HG03108 (cell line): ENCODE results near the gene DPP6.
"Not testable (repeated sequence)": the region's sequence is repeated elsewhere in the genome, so short reads cannot be mapped to it uniquely, and the experiment has no call there.

ENCODE experiments used
- ATAC-seq: cut with Tn5 transposase; IDR thresholded peaks from one replicate; pipeline ENCODE4 v1.9.1; 2021; ENCODE audit warnings: moderate library complexity; ENCODE audit not compliant: unreplicated experiment

Gene DPP6

GRCh38 chr7:154051643-154052529 is at the start of gene DPP6:
DPP6 (plus strand) TSS chr7:154052398.
- ATAC-seq, result not testable (repeated sequence)

DNA sequence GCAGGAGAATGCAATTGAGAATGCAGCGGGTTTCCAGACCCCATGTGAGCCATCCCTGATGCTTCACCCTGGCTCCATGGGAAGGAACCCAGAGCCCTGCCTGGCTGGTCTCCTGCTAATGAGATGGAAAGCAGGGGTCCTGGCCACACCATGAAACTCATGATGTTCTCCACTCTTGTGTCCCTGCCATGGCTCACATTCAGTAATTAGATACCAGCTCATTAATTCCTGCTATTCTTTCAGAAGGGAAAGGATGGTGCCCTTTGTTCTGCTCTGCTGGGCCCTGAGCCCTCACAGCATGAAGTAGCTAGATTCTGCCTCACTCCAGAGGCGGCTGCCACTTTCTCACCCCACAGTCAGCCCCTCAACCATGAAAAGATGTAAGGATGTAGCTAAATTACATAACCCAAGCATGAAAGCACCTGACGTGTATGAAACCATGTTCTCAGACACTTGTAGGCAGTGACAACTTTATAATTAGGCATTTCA is 42.7 kb upstream of the DPP6 start:
- not testable (repeated sequence) for ATAC-seq

DNA sequence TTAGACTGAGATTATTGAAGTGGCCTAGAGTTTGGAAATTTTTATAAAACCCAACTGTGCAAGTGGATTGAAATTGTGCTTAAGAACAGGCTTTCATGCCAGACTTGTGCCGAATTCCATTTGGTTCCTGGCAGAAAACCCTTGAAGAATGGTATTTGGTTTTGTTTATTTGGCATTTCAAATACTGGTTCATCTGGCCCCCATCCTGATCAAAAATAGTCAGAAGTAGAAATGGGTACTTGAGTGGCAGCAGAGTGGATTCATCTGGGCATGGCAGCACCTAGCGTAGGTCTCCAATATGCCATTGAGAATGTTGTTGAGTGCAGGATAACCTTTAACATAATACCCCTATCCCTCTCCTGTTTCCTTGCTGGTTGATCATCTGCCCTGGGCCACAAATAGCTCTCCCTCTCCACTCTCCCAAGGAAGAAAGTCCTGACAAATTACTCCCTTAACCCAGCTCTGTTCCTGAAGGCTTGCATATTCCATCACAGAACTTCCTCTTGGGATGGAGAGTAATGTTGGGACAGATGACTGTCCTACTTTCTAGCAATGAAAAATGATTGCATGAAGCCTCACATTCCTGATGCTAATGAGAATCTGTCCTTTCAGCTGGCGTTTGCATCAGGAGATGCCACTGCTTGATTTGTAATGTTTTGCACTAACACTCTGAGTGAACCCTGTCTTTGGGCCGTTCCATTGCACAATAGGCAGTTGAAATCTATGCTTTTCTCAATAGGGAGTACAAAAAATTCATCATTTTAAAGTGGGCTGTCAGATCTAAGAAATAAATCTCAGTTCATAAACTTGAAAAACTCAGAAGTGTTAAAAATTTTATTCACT is 41.3 kb upstream of the DPP6 start:
- ATAC-seq, result not testable (repeated sequence)

DNA sequence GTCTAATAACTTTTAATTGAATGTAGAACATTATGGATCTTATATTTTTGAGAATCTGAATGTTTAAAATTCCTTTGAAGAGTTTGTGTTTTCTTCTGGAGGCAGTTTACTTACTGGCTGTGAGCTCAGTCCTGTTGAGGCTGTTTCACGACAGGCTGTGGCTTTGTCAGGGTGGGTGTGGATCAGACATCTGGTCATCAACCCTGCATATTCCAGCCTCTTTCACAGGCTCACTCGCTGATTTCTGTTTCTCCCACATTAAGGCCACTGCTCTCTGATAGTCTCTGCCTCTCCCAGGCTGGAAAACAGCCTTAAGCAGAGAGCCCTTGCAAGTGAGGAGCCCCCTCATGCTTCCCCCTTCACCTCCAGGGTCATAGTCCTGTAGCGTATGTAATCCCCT is 39.4 kb upstream of the DPP6 start:
- ATAC-seq, result not testable (repeated sequence)

GRCh38 chr7:154015636-154016035 is 36.6 kb upstream of the DPP6 start:
- not testable (repeated sequence) for ATAC-seq

GRCh38 chr7:154018354-154018753 is 33.8 kb upstream of the DPP6 start:
- ATAC-seq, result not testable (repeated sequence)

- not testable (repeated sequence) for ATAC-seq
Observed at GRCh38 chr7:154027805-154028204, 24.4 kb upstream of the DPP6 start.

DNA sequence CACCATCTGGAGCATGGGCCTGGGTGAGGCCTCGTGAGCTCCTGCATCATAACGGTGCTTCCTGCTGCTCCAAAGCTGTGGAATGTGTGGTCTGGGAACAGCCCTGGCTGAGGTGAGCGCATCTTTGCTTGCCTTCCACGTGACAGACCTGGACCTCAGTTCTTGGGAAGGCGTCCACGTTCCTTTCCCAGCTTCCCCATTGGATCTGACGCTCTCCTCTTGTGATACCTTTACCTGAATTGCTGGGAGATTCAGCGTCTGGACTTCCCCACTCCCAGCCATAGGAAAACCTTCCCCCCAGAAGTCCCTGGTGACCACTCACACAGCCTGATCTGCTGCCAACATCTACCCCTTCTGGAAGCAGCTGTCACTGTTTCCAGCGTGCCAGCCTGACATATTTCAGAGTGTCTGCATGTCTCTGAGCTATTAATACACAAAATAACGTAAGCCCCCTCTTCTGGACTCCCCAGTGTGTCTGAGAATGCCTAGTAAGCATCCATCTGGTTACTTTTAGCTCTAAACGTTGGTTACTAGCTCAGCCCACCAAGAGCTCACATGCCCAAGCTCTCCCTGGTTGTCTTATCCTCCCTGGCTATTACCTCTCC is 21.6 kb upstream of the DPP6 start:
- not testable (repeated sequence) for ATAC-seq

DNA sequence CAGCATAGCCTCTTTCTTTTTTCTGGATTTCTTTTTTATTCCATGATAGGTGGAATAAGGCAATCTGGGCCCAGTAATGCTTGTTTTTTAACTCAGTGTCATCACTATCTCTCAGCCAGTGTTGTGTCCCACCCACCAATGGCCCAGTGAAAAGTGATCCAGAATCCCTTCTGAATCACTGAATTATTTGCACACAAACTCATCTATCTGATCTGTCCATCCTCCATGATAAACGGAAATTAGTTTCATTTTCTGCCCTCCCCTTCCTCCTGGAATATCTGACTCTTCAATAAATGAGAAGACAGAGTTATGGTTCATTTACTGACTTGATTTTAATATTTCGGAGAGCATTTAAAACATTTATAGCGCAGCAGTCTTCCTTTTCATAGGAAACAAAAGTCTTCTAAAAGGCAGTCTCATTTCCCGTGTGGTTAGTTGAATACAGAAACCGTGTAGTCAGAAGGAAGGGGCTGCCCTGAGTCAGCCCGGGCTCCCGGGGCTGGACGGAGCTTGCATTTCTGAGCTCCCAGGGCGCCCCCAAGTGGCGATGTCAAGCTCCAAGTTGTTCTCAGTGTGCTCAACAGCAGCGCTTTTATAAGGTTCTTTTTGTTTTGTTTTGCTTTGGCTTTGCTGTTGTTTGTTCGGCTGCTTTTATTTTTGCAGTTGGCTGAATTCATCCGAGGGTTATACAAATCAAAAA is 12.6 kb upstream of the DPP6 start:
- ATAC-seq, result peak; percentile 76

DNA sequence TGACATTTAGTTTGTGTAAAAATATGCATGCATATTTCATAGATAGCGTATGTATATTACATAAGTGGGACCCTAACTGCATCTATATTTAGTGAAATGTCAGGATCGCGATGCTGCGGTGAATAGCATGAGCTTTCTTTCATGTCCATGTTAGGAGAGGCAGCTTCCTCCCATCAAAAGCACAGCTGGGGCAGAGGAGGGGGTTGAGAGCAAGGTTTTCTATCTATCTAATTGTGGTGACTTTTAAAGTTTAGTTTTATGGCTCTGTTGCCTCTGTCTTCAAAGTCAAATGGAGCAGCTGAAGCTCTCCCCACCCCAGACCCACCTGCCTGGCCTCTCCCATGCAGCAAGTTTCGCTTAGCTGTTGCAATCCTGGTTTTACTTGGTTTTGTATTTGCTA is 1.8 kb upstream of the DPP6 start:
- not testable (repeated sequence) for ATAC-seq

DNA sequence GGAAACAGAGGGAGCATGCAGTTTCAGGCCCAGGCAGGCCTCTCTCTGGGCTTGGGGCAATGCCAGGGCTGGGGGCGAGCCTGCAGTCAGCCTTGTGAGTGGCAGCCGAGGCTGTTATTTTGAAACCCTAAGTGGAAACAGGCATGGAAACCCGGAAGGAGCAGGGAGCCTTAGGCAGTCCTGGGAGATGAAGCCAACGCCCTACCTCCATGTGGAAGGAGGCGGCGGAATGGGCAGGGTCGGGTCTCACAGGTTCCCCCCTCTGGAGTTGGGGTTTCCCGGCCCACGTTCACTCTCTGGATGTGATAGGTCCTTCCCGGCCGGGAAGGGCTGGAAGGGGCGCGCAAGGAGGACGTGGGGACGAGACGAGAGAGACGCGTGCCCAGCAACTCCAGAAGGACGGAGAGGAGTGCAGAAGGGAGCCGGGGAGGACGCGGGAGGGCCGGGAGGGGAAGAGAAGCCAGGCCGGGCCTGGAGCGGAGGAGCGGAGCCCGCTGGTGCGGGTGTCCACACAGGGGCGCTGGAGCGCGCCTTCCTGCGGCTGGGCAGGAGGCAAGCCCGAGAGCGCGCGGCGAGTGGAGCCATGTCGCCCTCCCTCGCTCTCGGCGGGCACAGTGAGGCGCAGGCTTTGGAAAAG is 1.1 kb upstream of the DPP6 start:
- not testable (repeated sequence) for ATAC-seq

GRCh38 chr7:154052530-154053252 is 493 bp downstream of the DPP6 start:
- ATAC-seq, result not testable (repeated sequence)

- not testable (repeated sequence) for ATAC-seq
Observed at GRCh38 chr7:154053466-154054312, 1.5 kb downstream of the DPP6 start.

DNA sequence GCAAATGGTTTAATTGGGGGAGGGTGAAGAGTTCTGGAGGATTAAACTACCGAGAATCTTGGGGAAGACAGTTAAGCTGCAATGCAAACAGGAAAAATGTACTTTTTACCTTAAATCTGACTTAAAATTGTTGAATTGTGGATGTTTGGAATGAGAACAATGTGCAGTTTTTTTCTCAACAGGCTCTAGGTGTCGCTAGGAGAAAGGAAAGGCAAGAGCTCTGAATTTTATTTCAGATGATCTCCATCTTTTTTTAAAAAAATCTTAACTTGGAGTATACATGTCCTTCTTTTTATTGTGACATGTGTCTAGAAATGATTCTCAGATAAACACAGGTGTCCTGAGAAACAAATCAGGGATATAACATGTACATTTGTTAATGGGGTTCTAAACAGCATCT is 2.5 kb downstream of the DPP6 start:
- not testable (repeated sequence) for ATAC-seq

DNA sequence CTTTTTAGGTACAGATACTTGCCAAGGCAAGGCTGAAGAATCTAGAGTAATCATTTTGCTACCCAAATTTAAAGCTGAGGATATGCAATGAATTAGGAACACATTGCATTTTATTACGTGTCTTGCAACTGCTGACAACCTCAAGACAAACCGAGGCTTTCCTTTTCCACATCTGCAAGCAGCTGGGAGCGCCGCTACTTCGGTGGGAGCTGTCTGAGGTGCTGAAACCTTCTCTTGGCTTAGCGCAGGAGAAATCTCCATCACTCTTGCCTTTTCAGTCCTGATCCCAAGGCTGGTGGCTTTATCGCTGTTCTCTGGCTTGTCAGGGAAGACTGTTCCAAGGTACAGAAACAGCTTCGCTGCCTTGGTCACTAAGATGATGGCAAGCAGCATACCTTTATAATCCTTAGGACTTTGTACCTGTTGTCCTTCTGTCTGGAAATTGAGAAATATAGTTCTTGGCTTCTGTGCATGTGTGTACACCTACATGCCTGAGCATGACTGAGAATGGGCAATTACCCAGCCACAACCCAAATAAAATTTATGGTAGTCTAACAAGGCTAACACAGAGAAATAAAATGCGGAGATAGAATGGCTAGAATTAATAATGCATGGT is 3.4 kb downstream of the DPP6 start:
- not testable (repeated sequence) for ATAC-seq

- ATAC-seq, result not testable (repeated sequence)
Observed at GRCh38 chr7:154058783-154059182, 6.6 kb downstream of the DPP6 start.

DNA sequence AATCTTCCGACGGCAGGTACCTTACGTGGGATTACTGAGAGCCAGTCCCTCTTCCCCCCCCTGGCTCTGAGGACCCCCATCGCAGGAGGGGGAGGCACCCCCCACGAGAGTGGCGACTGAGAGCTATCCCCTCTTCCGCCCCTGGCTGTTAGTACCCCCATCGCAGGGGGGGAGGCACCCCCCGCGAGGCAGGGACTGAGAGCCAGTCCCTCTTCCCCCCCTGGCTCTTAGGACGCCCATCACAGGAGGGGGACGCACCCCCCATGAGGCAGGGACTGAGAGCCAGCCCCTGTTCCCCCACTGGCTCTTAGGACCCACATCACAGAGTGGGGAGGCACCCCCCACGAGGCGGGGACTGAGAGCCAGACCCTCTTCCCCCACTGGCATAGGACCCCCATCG is 8.4 kb downstream of the DPP6 start:
- ATAC-seq, result not testable (repeated sequence)

GRCh38 chr7:154071833-154072232 is 19.6 kb downstream of the DPP6 start:
- ATAC-seq, result not testable (repeated sequence)
